Esophagus muscularis mucosa (tissue), 4 donors: ENCODE measurements around the gene TMTC4. TPM values are rescaled to one million over a fixed set of nuclear protein-coding genes. Genes with fewer than 3 reads are reported as not detected.
A peak's percentile ranks its signal among the peaks of the same experiment; 100 is the strongest.
"Not testable (repeated sequence)": the region's sequence is repeated elsewhere in the genome, so short reads cannot be mapped to it uniquely, and the experiment has no call there.

Source experiments
- DNase-seq: peaks from one replicate; pipeline ENCODE4 v3.0.0-alpha.2; 2017; ENCODE audit errors: extremely low spot score
- H3K27ac ChIP-seq, 4 donors: fragments of 200-600 bp; sonication (generic); replicated peaks in 1 of 4; 1 replicate in 3 of 4; 2 replicates in 1 of 4; pipeline ENCODE4 v1.5.1; 2016 to 2019; ENCODE audit warnings: mild to moderate bottlenecking in 1 of 4
- H3K27me3 ChIP-seq, 4 donors: fragments of 200-600 bp; sonication (generic); one replicate each; pipeline versions ENCODE4 v1.5.1 to v1.6.0; 2016 to 2019
- H3K36me3 ChIP-seq, 4 donors: fragments of 200-600 bp; sonication (generic); one replicate each; pipeline ENCODE4 v1.5.1; 2016 to 2019
- H3K4me1 ChIP-seq, 4 donors: fragments of 200-600 bp; sonication (generic); one replicate each; pipeline ENCODE4 v1.5.1; 2016 to 2019
- H3K4me3 ChIP-seq, 4 donors: fragments of 200-600 bp; sonication (generic); 1 replicate in 2 of 4; 2 replicates in 2 of 4; pipeline ENCODE4 v1.5.1; 2016 to 2019; ENCODE audit warnings: mild to moderate bottlenecking in 4 of 4, moderate library complexity in 1 of 4
- H3K9me3 ChIP-seq, 4 donors: fragments of 200-600 bp; sonication (generic); 1 replicate in 3 of 4; 2 replicates in 1 of 4; pipeline ENCODE4 v1.5.1; 2016 to 2019
- EP300 ChIP-seq: sonication (generic); formaldehyde crosslinking; IDR thresholded peaks from one replicate; pipeline ENCODE4 v1.6.1; 2017; ENCODE audit warnings: antibody characterized with exemption
- POLR2A ChIP-seq: fragments of 450-650 bp; IDR thresholded peaks from one replicate; pipeline ENCODE4 v1.6.1; 2017; ENCODE audit warnings: antibody characterized with exemption, moderate library complexity, mild to moderate bottlenecking, low read depth
- POLR2AphosphoS5 ChIP-seq, 2 donors: sonication (generic); formaldehyde crosslinking; IDR thresholded peaks; one replicate each; pipeline ENCODE4 v1.6.1; 2017; ENCODE audit warnings: antibody characterized with exemption in 2 of 2
- WGBS: methylation state at CpG from one replicate; pipeline ENCODE4 v1.1.5; 2018; 5-methylcytosine and 5-hydroxymethylcytosine counted together
- intact Hi-C: fragments of 100-400 bp; cut with DNase I; formaldehyde crosslinking; loops from one replicate; pipeline ENCODE4 v1.15.1; 2023
- total RNA-seq, 4 donors: library from RNA; depleted of rRNA; stranded (reverse); fragments of >200 nt; gene quantifications; one replicate each; pipeline versions ENCODE4 v1.1.0 to v1.2.1, GENCODE V29; 2016
- TF ChIP-seq, protein P1 (sequence below), 3 experiments: fragments of 200-600 bp in 2 of 3; fragments of 450-650 bp in 1 of 3; sonication (generic) in 2 of 3; IDR thresholded peaks; one replicate each; pipeline ENCODE4 v1.5.1; 2017 to 2019; ENCODE audit warnings: antibody characterized with exemption in 3 of 3, mild to moderate bottlenecking in 2 of 3, moderate library complexity in 1 of 3

TMTC4 gene
- total RNA-seq, 4 donors from 2014 or later, result 7.1 to 13.7 (median 8.4) TPM

DNA sequence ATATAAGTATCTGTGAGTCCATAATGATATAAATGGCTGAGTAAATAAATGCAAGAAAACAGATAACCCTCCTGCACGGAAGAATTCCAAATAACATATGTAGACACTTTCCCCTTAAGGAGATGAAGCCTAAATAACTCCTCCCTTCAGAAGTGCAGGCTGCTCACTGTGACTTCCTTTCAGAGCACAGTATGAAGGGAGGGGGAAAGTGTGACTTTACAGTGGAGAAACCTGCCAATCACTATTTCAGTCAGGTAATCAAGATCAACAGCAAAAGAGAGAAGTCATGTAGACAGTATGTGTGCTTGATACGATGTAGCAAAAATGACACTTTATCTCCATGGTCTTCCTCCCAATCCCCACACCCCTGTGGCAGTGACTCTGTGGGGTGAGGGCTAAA, 93.1 kb downstream of the TMTC4 start:
- WGBS, result 98% methylated on average over 2 of the region's 2 CpGs
- H3K4me3 ChIP-seq, result no peak overlapping the region
- no peaks in the 10 kb centered on the region for H3K4me1 ChIP-seq
- peaks cover 0 to 17% (median 5%) of the 10 kb centered on the region in 4 donors for H3K36me3 ChIP-seq
- no peaks in the 10 kb centered on the region for H3K27me3 ChIP-seq
- intact Hi-C loops, result loop anchor here (5.0 kb wide), 1 partner anchor 91 kb away; the partner anchor contains the start of gene TMTC4
- TF ChIP-seq, protein P1, sequence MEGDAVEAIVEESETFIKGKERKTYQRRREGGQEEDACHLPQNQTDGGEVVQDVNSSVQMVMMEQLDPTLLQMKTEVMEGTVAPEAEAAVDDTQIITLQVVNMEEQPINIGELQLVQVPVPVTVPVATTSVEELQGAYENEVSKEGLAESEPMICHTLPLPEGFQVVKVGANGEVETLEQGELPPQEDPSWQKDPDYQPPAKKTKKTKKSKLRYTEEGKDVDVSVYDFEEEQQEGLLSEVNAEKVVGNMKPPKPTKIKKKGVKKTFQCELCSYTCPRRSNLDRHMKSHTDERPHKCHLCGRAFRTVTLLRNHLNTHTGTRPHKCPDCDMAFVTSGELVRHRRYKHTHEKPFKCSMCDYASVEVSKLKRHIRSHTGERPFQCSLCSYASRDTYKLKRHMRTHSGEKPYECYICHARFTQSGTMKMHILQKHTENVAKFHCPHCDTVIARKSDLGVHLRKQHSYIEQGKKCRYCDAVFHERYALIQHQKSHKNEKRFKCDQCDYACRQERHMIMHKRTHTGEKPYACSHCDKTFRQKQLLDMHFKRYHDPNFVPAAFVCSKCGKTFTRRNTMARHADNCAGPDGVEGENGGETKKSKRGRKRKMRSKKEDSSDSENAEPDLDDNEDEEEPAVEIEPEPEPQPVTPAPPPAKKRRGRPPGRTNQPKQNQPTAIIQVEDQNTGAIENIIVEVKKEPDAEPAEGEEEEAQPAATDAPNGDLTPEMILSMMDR (IDR thresholded peaks at IDR 0.05), result no peak
- no peak for TF ChIP-seq POLR2A
- no peak for TF ChIP-seq POLR2AphosphoS5 (IDR thresholded peaks at IDR 0.05)
- TF ChIP-seq EP300, result no peak
- no peaks in the 10 kb centered on the region for H3K9me3 ChIP-seq
- no peak for DNase-seq
- no peak overlapping the region for H3K27ac ChIP-seq

DNA sequence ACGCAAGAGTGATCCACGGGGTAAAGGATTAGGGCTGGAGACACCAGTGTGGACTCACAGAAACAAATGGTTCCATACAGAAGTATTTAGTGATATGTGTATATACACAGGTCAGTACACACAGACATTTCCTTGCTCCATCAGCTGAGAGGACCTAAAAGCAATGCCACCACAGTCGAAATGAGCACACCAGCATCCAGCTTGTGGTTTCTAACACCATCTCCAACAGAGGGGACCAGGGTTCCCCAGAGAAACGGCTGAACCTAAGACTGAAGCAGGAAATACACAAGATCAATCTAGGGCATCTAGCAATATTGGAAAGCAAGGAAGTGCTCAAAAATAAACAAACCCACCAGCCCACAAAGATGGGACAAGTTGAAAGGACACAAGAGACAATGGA, 93.6 kb downstream of the TMTC4 start:
- H3K27me3 ChIP-seq, result no peaks in the 10 kb centered on the region
- DNase-seq, result no peak
- 94% methylated on average over 4 of the region's 4 CpGs for WGBS
- intact Hi-C loops, result loop anchor here (5.0 kb wide), 1 partner anchor 91 kb away; the partner anchor contains the start of gene TMTC4
- TF ChIP-seq POLR2AphosphoS5 (IDR thresholded peaks at IDR 0.05) (no peak), POLR2A (no peak), EP300 (no peak)
- TF ChIP-seq, protein P1 (IDR thresholded peaks at IDR 0.05), result no peak
- H3K4me1 ChIP-seq, result no peaks in the 10 kb centered on the region
- peaks cover 0 to 17% (median 5%) of the 10 kb centered on the region in 4 donors for H3K36me3 ChIP-seq
- H3K27ac ChIP-seq, result no peak overlapping the region
- no peaks in the 10 kb centered on the region for H3K9me3 ChIP-seq
- no peak overlapping the region for H3K4me3 ChIP-seq

GRCh38 chr13:100580045-100580444, 94.5 kb downstream of the TMTC4 start:
- intact Hi-C loops, result loop anchor here (5.0 kb wide), 1 partner anchor 92 kb away; the partner anchor contains the start of gene TMTC4
- H3K36me3 ChIP-seq, result peaks cover 0 to 17% (median 5%) of the 10 kb centered on the region in 4 donors
- no peak for DNase-seq
- no peaks in the 10 kb centered on the region for H3K9me3 ChIP-seq
- 94% methylated on average over 12 of the region's 12 CpGs for WGBS
- H3K27me3 ChIP-seq, result no peaks in the 10 kb centered on the region
- H3K27ac ChIP-seq, result no peak overlapping the region
- no peak overlapping the region for H3K4me3 ChIP-seq
- TF ChIP-seq EP300, result no peak
- no peak for TF ChIP-seq POLR2A
- no peak for TF ChIP-seq POLR2AphosphoS5 (IDR thresholded peaks at IDR 0.05)
- TF ChIP-seq, protein P1 (IDR thresholded peaks at IDR 0.05), result no peak
- no peaks in the 10 kb centered on the region for H3K4me1 ChIP-seq

DNA sequence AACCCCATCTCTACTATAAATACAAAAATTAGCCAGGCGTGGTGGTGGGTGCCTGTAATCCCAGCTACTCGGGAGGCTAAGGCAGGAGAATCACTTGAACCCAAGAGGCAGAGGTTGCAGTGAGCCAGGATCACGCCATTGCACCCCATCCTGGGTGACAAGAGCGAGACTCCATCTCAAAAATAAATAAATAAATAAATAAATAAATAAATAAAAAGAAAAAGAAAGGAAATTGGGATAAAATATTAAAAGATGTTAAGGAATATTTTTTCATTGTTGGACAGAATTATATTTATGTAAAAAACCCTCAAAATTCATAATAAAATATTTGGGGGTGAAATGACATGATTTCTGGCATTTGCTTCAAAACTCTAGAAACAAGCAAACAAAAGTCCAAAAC, 97.4 kb downstream of the TMTC4 start:
- peaks cover 0 to 17% (median 5%) of the 10 kb centered on the region in 4 donors for H3K36me3 ChIP-seq
- not testable (repeated sequence) for H3K4me1 ChIP-seq, H3K4me3 ChIP-seq, H3K27me3 ChIP-seq, H3K27ac ChIP-seq, DNase-seq, H3K9me3 ChIP-seq
- 97% methylated on average over 4 of the region's 4 CpGs for WGBS
- intact Hi-C loops, result loop anchor here (10.0 kb wide), 1 partner anchor 548 kb away; no protein-coding TSS in a partner anchor

GRCh38 chr13:100573121-100573520, 101.5 kb downstream of the TMTC4 start:
- no peaks in the 10 kb centered on the region for H3K4me1 ChIP-seq
- no peak for DNase-seq
- H3K27me3 ChIP-seq, result no peaks in the 10 kb centered on the region
- no peaks in the 10 kb centered on the region for H3K36me3 ChIP-seq
- 50% methylated on average over 2 of the region's 2 CpGs for WGBS
- no peak overlapping the region for H3K4me3 ChIP-seq
- H3K9me3 ChIP-seq, result no peaks in the 10 kb centered on the region
- no peak overlapping the region for H3K27ac ChIP-seq
- intact Hi-C loops, result loop anchor here (10.0 kb wide), 1 partner anchor 552 kb away; no protein-coding TSS in a partner anchor
- TF ChIP-seq, protein P1 (IDR thresholded peaks at IDR 0.05), result peak; percentile 56 to 62 (median 59)
- no peak for TF ChIP-seq EP300
- TF ChIP-seq POLR2AphosphoS5 (IDR thresholded peaks at IDR 0.05), result no peak
